Endothelial cell (in vitro differentiated cells): Measurements from ENCODE around the gene RHBG. TPM values are rescaled to one million over a fixed set of nuclear protein-coding genes. Genes with fewer than 3 reads are reported as not detected.

Source experiments
- DNase-seq: peaks from one replicate; pipeline ENCODE4 v3.0.0; 2021; ENCODE audit warnings: low spot score
- H3K27ac Mint-ChIP-seq: one replicate; pipeline ENCODE4 v1.8.0; 2021; ENCODE audit warnings: mixed read lengths, inconsistent platforms; ENCODE audit not compliant: unreplicated experiment
- H3K27me3 Mint-ChIP-seq: one replicate; pipeline ENCODE4 v1.8.0; 2021; ENCODE audit warnings: mild to moderate bottlenecking, moderate library complexity, mixed read lengths, inconsistent platforms; ENCODE audit not compliant: unreplicated experiment
- H3K36me3 Mint-ChIP-seq: one replicate; pipeline ENCODE4 v1.8.0; 2021; ENCODE audit warnings: mild to moderate bottlenecking, low read depth, mixed read lengths, inconsistent platforms; ENCODE audit not compliant: unreplicated experiment
- H3K4me1 Mint-ChIP-seq: one replicate; pipeline ENCODE4 v1.8.0; 2021; ENCODE audit warnings: mild to moderate bottlenecking, mixed read lengths, inconsistent platforms; ENCODE audit not compliant: unreplicated experiment
- H3K4me3 Mint-ChIP-seq: one replicate; pipeline ENCODE4 v1.8.0; 2021; ENCODE audit warnings: mild to moderate bottlenecking, mixed read lengths, inconsistent platforms; ENCODE audit not compliant: unreplicated experiment
- H3K9me3 Mint-ChIP-seq: one replicate; pipeline ENCODE4 v1.8.0; 2021; ENCODE audit warnings: mixed read lengths, inconsistent platforms; ENCODE audit not compliant: unreplicated experiment
- total RNA-seq: library from RNA; stranded (reverse); fragmentation: NEBNext Ultra II Directional; extraction: Animal tissue kit (Norgen Biotek cat#: 25700); gene quantifications from one replicate; pipeline ENCODE4 v1.2.1, GENCODE V29; 2021; ENCODE audit not compliant: unreplicated experiment
- TF ChIP-seq, protein P1 (sequence below): fragments of 200-600 bp; sonication (generic); IDR thresholded peaks from one replicate; pipeline ENCODE4 v1.5.0; 2021; ENCODE audit warnings: antibody characterized with exemption; ENCODE audit not compliant: unreplicated experiment

The RHBG gene
- total RNA-seq, 1 donor from 2014 or later, result not detected

GRCh38 chr1:156337052-156337887, 31.7 kb upstream of the RHBG start:
- no peak for DNase-seq
- H3K36me3 Mint-ChIP-seq, result peaks cover 13% of the 10 kb centered on the region
- TF ChIP-seq, protein P1, sequence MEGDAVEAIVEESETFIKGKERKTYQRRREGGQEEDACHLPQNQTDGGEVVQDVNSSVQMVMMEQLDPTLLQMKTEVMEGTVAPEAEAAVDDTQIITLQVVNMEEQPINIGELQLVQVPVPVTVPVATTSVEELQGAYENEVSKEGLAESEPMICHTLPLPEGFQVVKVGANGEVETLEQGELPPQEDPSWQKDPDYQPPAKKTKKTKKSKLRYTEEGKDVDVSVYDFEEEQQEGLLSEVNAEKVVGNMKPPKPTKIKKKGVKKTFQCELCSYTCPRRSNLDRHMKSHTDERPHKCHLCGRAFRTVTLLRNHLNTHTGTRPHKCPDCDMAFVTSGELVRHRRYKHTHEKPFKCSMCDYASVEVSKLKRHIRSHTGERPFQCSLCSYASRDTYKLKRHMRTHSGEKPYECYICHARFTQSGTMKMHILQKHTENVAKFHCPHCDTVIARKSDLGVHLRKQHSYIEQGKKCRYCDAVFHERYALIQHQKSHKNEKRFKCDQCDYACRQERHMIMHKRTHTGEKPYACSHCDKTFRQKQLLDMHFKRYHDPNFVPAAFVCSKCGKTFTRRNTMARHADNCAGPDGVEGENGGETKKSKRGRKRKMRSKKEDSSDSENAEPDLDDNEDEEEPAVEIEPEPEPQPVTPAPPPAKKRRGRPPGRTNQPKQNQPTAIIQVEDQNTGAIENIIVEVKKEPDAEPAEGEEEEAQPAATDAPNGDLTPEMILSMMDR, result no peak
- no peaks in the 10 kb centered on the region for H3K9me3 Mint-ChIP-seq
- H3K4me1 Mint-ChIP-seq, result peaks cover 24% of the 10 kb centered on the region
- peaks cover 8% of the 10 kb centered on the region for H3K27me3 Mint-ChIP-seq
- H3K4me3 Mint-ChIP-seq, result peak overlapping the region; percentile 99
- H3K27ac Mint-ChIP-seq, result peak overlapping the region; percentile 43

DNA sequence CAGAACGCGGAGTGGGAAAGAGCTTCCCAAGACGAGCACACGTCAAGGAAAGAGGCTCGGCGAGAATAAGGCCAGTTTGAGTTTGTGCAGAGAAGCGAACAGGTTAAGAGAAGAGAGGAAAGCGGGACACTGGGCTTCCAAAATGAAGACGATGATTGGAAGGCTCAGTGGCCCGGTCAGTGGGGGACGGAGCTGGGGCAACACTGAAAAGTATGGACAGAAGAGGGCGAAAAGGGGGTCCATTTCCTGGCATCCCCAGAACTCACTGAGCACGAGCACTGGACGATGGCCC, 31.2 kb upstream of the RHBG start:
- TF ChIP-seq, protein P1, result no peak
- H3K9me3 Mint-ChIP-seq, result no peaks in the 10 kb centered on the region
- peak overlapping the region; percentile 43 for H3K27ac Mint-ChIP-seq
- H3K4me3 Mint-ChIP-seq, result peak overlapping the region; percentile 99
- H3K27me3 Mint-ChIP-seq, result peaks cover 9% of the 10 kb centered on the region
- peaks cover 24% of the 10 kb centered on the region for H3K4me1 Mint-ChIP-seq
- peaks cover 13% of the 10 kb centered on the region for H3K36me3 Mint-ChIP-seq
- no peak for DNase-seq

- Mint-ChIP-seq H3K4me3 (peak within 1 kb of the TSS; percentile 99), H3K4me1 (peaks cover 24% of the 10 kb centered on the region), H3K36me3 (peaks cover 11% of the 10 kb centered on the region), H3K27me3 (peaks cover 10% of the 10 kb centered on the region), H3K27ac (peak within 1 kb of the TSS; percentile 43), H3K9me3 (no peaks in the 10 kb centered on the region)
- DNase-seq, result peak; percentile 99
- TF ChIP-seq, protein P1, result no peak
These were observed 30.6 kb upstream of the RHBG start, which contains the start of the genes CCT3 and TSACC for GRCh38 chr1:156338180-156338976. Gene CCT3, minus strand, starts transcription at chr1:156338292. Its CDS starts 108 bp downstream, at chr1:156338184. Gene TSACC, plus strand, starts transcription at chr1:156338526. Its CDS starts 1,232 bp downstream, at chr1:156339758.

DNA sequence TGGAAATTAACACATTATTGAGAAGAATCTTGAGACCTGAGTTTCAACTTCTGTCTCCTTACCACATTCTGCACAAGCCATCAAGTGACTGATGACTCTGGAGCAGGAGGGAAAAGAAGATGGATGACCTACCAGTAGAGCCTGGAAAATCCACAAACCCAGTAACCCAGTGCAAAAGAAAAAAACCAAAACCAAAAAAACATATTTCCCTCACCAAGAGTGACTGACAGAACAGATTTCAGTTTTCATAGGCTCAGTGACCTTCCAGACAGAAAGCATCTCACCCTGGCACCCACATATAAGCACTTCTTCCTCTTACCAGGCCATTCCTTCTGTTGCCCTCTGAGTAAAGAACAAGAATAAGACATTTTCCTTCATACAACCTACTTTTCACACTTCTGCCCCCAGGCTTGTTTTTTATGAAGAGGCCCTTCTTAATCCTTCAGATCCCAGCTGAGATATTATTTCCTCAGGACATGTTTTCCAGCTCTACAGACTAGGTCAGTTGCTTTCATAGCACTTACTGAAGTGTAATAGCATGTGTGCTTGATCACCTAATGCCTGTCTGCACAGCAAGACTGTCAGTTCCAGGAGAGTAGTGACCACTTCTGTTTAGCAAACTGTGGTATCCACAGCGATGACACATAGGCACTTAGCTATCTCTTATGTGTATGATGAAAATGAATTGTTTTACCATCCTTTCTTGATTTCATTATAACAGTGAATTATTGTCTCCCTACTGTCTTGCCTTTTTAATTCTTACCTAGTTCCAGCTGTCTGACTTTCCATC, 26.6 kb upstream of the RHBG start:
- Mint-ChIP-seq H3K9me3 (no peaks in the 10 kb centered on the region), H3K36me3 (no peaks in the 10 kb centered on the region), H3K4me1 (peaks cover 8% of the 10 kb centered on the region), H3K27ac (no peak overlapping the region), H3K27me3 (peaks cover 6% of the 10 kb centered on the region), H3K4me3 (peak overlapping the region; percentile 1)
- TF ChIP-seq, protein P1, result no peak
- DNase-seq, result no peak
